ENCODE data around the gene ZCCHC14. TPM values are rescaled to one million over a fixed set of nuclear protein-coding genes. Genes with fewer than 3 reads are reported as not detected.

Gene ZCCHC14
- total and polyA plus RNA-seq, 2 of the 13 experiments (the other 11 are each of a cell fraction or from before 2014, with no cell fraction given), result 12.4 to 12.5 TPM

GRCh38 chr16:87464691-87465300 is 28.0 kb downstream of the ZCCHC14 start (continued):
- TF ChIP-seq MAZ (IDR thresholded peaks at IDR 0.05; ENCODE audit: borderline replicate concordance, low read depth, low read length) (no peak), MAZ (CRISPR knock-in tag; IDR thresholded peaks at IDR 0.05; ENCODE audit: low read depth) (no peak), E2F2 (CRISPR knock-in tag; IDR thresholded peaks at IDR 0.05; ENCODE audit: borderline replicate concordance) (0 out of 2 replicates have a peak, but pooled peaks have one; percentile 21), LRRFIP1 (CRISPR knock-in tag; conservative IDR thresholded peaks at IDR 0.05) (no peak), ZNF550 (CRISPR knock-in tag; IDR thresholded peaks at IDR 0.05; ENCODE audit: borderline replicate concordance) (no peak), ZBTB4 (CRISPR knock-in tag; IDR thresholded peaks at IDR 0.05; ENCODE audit: borderline replicate concordance) (no peak), SKIL (CRISPR knock-in tag; IDR thresholded peaks at IDR 0.05; ENCODE audit: borderline replicate concordance) (no peak), RARG (CRISPR knock-in tag; IDR thresholded peaks at IDR 0.05; ENCODE audit: low read depth) (no peak), YY1 (IDR thresholded peaks at IDR 0.05; ENCODE audit: insufficient read depth, insufficient replicate concordance, low read depth, low read length) (no peak), ZNF234 (CRISPR knock-in tag; conservative IDR thresholded peaks at IDR 0.05) (no peak)

All from HepG2 (cell line).